ENCODE measurements around the gene ZNF277. TPM values are rescaled to one million over a fixed set of nuclear protein-coding genes. Genes with fewer than 3 reads are reported as not detected.

ZNF277 gene
- total RNA-seq, 2 donors from 2014 or later: 11.2 to 15.0 TPM

GRCh38 chr7:112356596-112356995 lies 150.1 kb downstream of the ZNF277 start:
- Mint-ChIP-seq H3K36me3 (no peaks in the 10 kb centered on the region), H3K27me3 (peaks cover 20 to 37% of the 10 kb centered on the region in 2 donors), H3K27ac (no peak overlapping the region), H3K9me3 (no peaks in the 10 kb centered on the region), H3K4me1 (ENCODE audit: low read depth in 2 of 2) (no peaks in the 10 kb centered on the region), H3K4me3 (no peak overlapping the region)
- ATAC-seq: no peak
- no peak for DNase-seq (ENCODE audit: low spot score)

DNA sequence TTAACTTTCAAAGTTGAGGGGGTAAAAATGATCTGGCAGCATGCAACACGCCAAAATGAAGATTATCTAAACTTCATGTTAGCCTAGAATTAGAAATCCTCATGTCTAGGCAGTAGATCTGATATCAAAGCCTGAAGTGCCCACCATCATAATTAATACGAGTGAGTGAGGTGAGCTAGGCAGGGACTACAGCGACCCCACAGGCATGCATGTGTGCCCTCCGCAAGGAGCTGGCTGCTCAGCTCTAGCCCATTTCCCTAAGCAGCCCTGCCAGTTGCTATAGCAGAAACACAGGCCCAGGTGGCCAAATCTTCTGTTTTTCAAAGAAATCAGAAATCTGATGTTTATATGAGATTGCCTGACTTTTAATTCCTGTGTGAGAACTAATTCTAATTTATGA lies 150.6 kb downstream of the ZNF277 start:
- Mint-ChIP-seq H3K27ac (no peak overlapping the region), H3K27me3 (peaks cover 20 to 37% of the 10 kb centered on the region in 2 donors), H3K4me3 (no peak overlapping the region), H3K4me1 (ENCODE audit: low read depth in 2 of 2) (no peaks in the 10 kb centered on the region), H3K9me3 (no peaks in the 10 kb centered on the region), H3K36me3 (no peaks in the 10 kb centered on the region)
- DNase-seq (ENCODE audit: low spot score) (no peak), ATAC-seq (no peak)

- no peaks in the 10 kb centered on the region for H3K36me3 Mint-ChIP-seq
- H3K27me3 Mint-ChIP-seq: peaks cover 13 to 30% of the 10 kb centered on the region in 2 donors
- DNase-seq (ENCODE audit: low spot score): no peak
- H3K4me3 Mint-ChIP-seq: no peak overlapping the region
- H3K4me1 Mint-ChIP-seq (ENCODE audit: low read depth in 2 of 2): no peaks in the 10 kb centered on the region
- no peak overlapping the region for H3K27ac Mint-ChIP-seq
- no peaks in the 10 kb centered on the region for H3K9me3 Mint-ChIP-seq
- no peak for ATAC-seq
Observed at GRCh38 chr7:112358513-112358912, 152.0 kb downstream of the ZNF277 start.

DNA sequence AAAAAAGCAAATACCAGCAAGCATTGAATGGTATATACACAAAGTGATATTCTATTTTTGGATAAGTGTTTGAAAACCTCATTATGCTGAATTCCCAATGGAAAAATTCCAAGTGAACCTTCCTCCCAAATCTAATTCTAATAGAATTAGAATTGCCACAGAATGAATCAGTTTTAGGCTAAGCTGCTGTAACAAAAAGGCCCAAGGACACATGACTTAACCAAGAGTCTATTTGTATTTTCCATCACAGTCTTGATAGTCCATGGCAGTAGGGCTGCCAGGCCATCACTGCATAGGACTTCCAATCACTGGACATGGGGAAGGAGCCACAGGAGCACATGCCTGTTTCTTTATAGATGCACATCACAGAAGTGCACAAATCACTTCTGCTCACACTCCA lies 152.6 kb downstream of the ZNF277 start:
- Mint-ChIP-seq H3K9me3 (no peaks in the 10 kb centered on the region), H3K4me1 (ENCODE audit: low read depth in 2 of 2) (no peaks in the 10 kb centered on the region), H3K4me3 (no peak overlapping the region), H3K36me3 (no peaks in the 10 kb centered on the region), H3K27me3 (peaks cover 13 to 28% of the 10 kb centered on the region in 2 donors), H3K27ac (no peak overlapping the region)
- no peak for DNase-seq (ENCODE audit: low spot score)
- no peak for ATAC-seq

DNA sequence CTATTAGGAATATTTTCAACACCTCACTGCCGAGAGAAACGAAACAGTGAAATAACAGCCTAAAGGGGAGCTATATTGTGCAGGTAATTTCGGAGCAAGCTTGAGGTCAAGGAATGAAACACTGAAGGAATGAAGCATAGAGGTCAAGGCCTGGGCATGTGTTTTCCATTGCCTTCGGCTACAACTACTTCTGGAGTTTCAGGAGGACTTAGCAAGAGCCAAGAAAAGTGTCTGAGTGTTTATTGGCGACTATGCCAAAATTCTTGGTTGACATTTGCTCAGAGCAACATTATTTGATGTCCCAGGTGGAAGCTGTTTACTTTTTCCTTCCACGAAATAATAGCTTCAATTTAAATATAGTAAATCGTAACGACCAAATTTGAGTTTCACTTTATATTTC lies 154.2 kb downstream of the ZNF277 start:
- peaks cover 3 to 14% of the 10 kb centered on the region in 2 donors for H3K27me3 Mint-ChIP-seq
- no peaks in the 10 kb centered on the region for H3K36me3 Mint-ChIP-seq
- no peak overlapping the region for H3K27ac Mint-ChIP-seq
- no peaks in the 10 kb centered on the region for H3K4me1 Mint-ChIP-seq (ENCODE audit: low read depth in 2 of 2)
- no peak for ATAC-seq
- no peak overlapping the region for H3K4me3 Mint-ChIP-seq
- no peaks in the 10 kb centered on the region for H3K9me3 Mint-ChIP-seq
- no peak for DNase-seq (ENCODE audit: low spot score)

- Mint-ChIP-seq H3K27ac (no peak overlapping the region), H3K4me3 (no peak overlapping the region), H3K36me3 (no peaks in the 10 kb centered on the region), H3K27me3 (peaks cover 3 to 13% of the 10 kb centered on the region in 2 donors), H3K9me3 (no peaks in the 10 kb centered on the region), H3K4me1 (ENCODE audit: low read depth in 2 of 2) (no peaks in the 10 kb centered on the region)
- DNase-seq (ENCODE audit: low spot score): no peak
- no peak for ATAC-seq
Observed at GRCh38 chr7:112361154-112361553, 154.7 kb downstream of the ZNF277 start.

- Mint-ChIP-seq H3K27ac (no peak overlapping the region), H3K9me3 (no peaks in the 10 kb centered on the region), H3K4me1 (ENCODE audit: low read depth in 2 of 2) (no peaks in the 10 kb centered on the region), H3K4me3 (no peak overlapping the region), H3K27me3 (peaks cover 5 to 13% of the 10 kb centered on the region in 2 donors), H3K36me3 (no peaks in the 10 kb centered on the region)
- ATAC-seq: no peak
- no peak for DNase-seq (ENCODE audit: low spot score)
Observed at GRCh38 chr7:112362053-112362650, 155.7 kb downstream of the ZNF277 start.

GRCh38 chr7:112362731-112363131 lies 156.2 kb downstream of the ZNF277 start:
- H3K36me3 Mint-ChIP-seq: no peaks in the 10 kb centered on the region

GRCh38 chr7:112364388-112364787 lies 157.9 kb downstream of the ZNF277 start:
- H3K4me1 Mint-ChIP-seq (ENCODE audit: low read depth in 2 of 2): no peaks in the 10 kb centered on the region
- H3K27ac Mint-ChIP-seq: no peak overlapping the region
- no peak for DNase-seq (ENCODE audit: low spot score)
- no peak overlapping the region for H3K4me3 Mint-ChIP-seq
- H3K9me3 Mint-ChIP-seq: no peaks in the 10 kb centered on the region
- no peaks in the 10 kb centered on the region for H3K36me3 Mint-ChIP-seq
- ATAC-seq: peak in 1 of 2 donors; percentile 44
- peaks cover 2 to 10% of the 10 kb centered on the region in 2 donors for H3K27me3 Mint-ChIP-seq

More at GRCh38 chr7:112362731-112363131, 156.2 kb downstream of the ZNF277 start:
- Mint-ChIP-seq H3K27ac (no peak overlapping the region), H3K4me3 (no peak overlapping the region), H3K9me3 (no peaks in the 10 kb centered on the region), H3K4me1 (ENCODE audit: low read depth in 2 of 2) (no peaks in the 10 kb centered on the region), H3K27me3 (peaks cover 5 to 13% of the 10 kb centered on the region in 2 donors)
- DNase-seq (ENCODE audit: low spot score) (no peak), ATAC-seq (no peak)

GRCh38 chr7:112365551-112365950 lies 159.1 kb downstream of the ZNF277 start:
- H3K27ac Mint-ChIP-seq: no peak overlapping the region
- ATAC-seq (no peak), DNase-seq (ENCODE audit: low spot score) (no peak)
- H3K36me3 Mint-ChIP-seq: no peaks in the 10 kb centered on the region
- no peak overlapping the region for H3K4me3 Mint-ChIP-seq
- H3K27me3 Mint-ChIP-seq: peaks cover 5 to 13% of the 10 kb centered on the region in 2 donors
- no peaks in the 10 kb centered on the region for H3K4me1 Mint-ChIP-seq (ENCODE audit: low read depth in 2 of 2)
- no peaks in the 10 kb centered on the region for H3K9me3 Mint-ChIP-seq

- H3K36me3 Mint-ChIP-seq: no peaks in the 10 kb centered on the region
Observed at GRCh38 chr7:112366886-112367285, 160.4 kb downstream of the ZNF277 start.

DNA sequence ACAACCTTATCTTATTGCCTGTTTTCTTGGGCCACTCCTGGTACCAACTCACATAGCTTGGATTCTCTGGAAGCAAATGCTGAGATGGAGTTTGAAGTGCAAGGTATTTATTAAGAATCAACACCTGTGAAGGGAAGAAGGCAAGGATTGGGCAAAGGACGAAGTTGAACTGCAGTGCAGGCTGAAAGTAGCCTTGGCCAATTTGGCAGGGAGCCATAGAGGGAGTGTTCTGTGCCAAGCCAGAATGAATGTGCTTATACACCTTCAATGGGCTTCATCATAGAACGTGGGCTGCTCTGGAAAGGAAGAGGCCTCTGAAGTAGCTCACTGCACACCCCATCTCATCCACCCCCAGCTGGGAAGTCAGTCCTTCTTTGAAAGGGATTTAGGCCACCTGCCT lies 163.9 kb downstream of the ZNF277 start:
- H3K4me1 Mint-ChIP-seq (ENCODE audit: low read depth in 2 of 2): no peaks in the 10 kb centered on the region
- ATAC-seq (no peak), DNase-seq (ENCODE audit: low spot score) (no peak)
- peaks cover 7 to 14% of the 10 kb centered on the region in 2 donors for H3K27me3 Mint-ChIP-seq
- no peaks in the 10 kb centered on the region for H3K9me3 Mint-ChIP-seq
- no peaks in the 10 kb centered on the region for H3K36me3 Mint-ChIP-seq
- no peak overlapping the region for H3K27ac Mint-ChIP-seq
- no peak overlapping the region for H3K4me3 Mint-ChIP-seq

More at GRCh38 chr7:112366886-112367285, 160.4 kb downstream of the ZNF277 start:
- ATAC-seq (no peak), DNase-seq (ENCODE audit: low spot score) (no peak)
- Mint-ChIP-seq H3K27ac (no peak overlapping the region), H3K9me3 (no peaks in the 10 kb centered on the region), H3K27me3 (peaks cover 7 to 20% of the 10 kb centered on the region in 2 donors), H3K4me3 (no peak overlapping the region), H3K4me1 (ENCODE audit: low read depth in 2 of 2) (no peaks in the 10 kb centered on the region)

- Mint-ChIP-seq H3K9me3 (no peaks in the 10 kb centered on the region), H3K4me1 (ENCODE audit: low read depth in 2 of 2) (no peaks in the 10 kb centered on the region), H3K27me3 (peaks cover 7 to 14% of the 10 kb centered on the region in 2 donors), H3K36me3 (no peaks in the 10 kb centered on the region), H3K4me3 (no peak overlapping the region), H3K27ac (no peak overlapping the region)
- ATAC-seq: no peak
- no peak for DNase-seq (ENCODE audit: low spot score)
Observed at GRCh38 chr7:112371701-112372100, 165.2 kb downstream of the ZNF277 start.

GRCh38 chr7:112372101-112372500 lies 165.6 kb downstream of the ZNF277 start:
- Mint-ChIP-seq H3K36me3 (no peaks in the 10 kb centered on the region), H3K4me3 (no peak overlapping the region), H3K9me3 (no peaks in the 10 kb centered on the region), H3K27me3 (peaks cover 7 to 14% of the 10 kb centered on the region in 2 donors), H3K27ac (no peak overlapping the region), H3K4me1 (ENCODE audit: low read depth in 2 of 2) (no peaks in the 10 kb centered on the region)
- ATAC-seq (no peak), DNase-seq (ENCODE audit: low spot score) (no peak)

DNA sequence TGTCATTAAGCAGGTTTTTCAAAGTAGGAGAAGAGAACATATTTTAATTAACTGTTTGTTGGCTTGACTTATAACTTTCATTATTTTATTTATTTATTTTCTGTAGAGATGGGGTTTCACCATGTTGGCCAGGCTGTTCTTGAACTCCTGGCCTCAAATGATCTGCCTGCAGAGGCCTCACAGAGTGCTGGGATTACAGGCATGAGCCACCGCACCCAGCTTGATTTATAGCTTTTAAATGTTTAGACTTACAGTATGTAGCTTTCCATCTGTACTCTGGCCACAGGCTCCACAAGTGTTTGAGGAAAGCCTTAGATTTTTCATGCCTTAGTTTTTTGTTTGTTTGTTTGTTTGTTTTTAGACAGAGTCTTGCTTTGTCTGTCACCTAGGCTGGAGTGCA lies 171.1 kb downstream of the ZNF277 start:
- Mint-ChIP-seq H3K27ac (no peak overlapping the region), H3K4me3 (no peak overlapping the region), H3K9me3 (no peaks in the 10 kb centered on the region), H3K27me3 (peaks cover 9 to 25% of the 10 kb centered on the region in 2 donors), H3K36me3 (no peaks in the 10 kb centered on the region), H3K4me1 (ENCODE audit: low read depth in 2 of 2) (no peaks in the 10 kb centered on the region)
- DNase-seq (ENCODE audit: low spot score) (no peak), ATAC-seq (no peak)

All from natural killer cell treated with Interleukin-12 subunit alpha and Interleukin-12 subunit beta and Interleukin-15 and Interleukin-18, amount 100 ng/mL, for 72 hours (primary cell).